AG08396 (cell line): Measurements from ENCODE around the gene KERA.

Source experiments
- DNase-seq: peaks from one replicate; pipeline ENCODE4 v3.0.0; 2012; ENCODE audit warnings: low spot score, mixed read lengths

The KERA gene

DNA sequence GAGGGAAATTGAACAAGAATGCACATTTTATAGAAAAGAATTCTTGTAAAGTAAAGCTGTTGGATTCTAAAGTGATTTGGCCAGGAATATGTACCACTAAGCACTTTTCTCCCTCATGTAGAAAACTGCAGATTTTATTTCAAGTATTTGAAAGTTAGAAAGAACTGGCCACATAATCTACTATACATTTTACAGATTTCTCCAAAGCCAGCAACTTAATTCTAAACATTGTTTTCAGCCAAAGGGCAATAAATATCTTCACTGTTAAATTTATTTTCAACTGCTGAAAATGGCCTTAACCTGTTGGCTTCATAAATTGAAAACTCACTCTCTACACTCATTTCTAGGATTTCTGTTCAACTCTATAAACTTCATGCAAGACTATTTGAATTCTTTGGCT, 15.6 kb upstream of the KERA start:
- DNase-seq = no peak

DNA sequence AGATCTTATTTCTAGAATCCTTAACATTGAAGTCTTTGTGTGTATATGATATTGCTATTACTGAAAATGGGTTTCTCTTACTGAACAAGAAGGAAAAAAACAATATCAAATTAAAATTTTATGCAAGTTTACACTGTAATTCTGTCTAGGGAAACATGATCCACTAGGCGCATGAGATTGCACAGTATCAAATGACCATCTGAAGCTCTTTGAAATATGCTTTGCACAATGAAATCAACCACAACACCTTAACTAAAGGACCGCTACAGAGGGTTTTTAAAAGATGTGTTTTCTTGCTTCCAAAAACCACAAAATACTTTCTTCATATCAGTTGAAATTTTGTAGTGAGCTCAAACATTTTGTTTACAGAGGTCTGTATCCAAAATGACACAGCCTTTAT, 15.1 kb upstream of the KERA start:
- DNase-seq = no peak

- DNase-seq = no peak
Measured at GRCh38 chr12:91070936-91071335, 13.1 kb upstream of the KERA start.

GRCh38 chr12:91065396-91065795, 7.6 kb upstream of the KERA start:
- DNase-seq = no peak

GRCh38 chr12:91064640-91065039, 6.8 kb upstream of the KERA start:
- no peak for DNase-seq

- DNase-seq = no peak
Measured at GRCh38 chr12:91061091-91061490, 3.3 kb upstream of the KERA start.

GRCh38 chr12:91059211-91059610, 1.4 kb upstream of the KERA start:
- no peak for DNase-seq

GRCh38 chr12:91058786-91059185, 962 bp upstream of the KERA start:
- no peak for DNase-seq

DNA sequence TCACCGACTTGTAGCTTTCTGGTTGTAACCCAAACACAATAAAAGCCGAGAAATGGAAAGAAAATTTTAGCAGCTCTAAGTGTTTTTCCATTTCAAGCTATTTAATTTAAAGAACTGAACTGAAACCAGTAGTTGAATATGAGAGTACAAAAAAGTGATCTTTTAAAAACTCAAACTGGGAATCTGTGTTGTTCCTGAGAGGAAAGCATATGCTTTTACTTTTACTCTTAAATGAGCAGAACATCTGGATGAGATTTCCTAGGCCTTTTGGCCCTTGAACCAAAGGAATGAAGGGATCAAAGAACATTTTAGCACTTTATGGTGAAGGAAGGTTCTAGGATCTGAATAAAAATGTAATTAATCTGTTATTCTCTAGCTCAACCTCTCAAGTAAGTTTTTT, 1.3 kb downstream of the KERA start:
- DNase-seq = no peak

GRCh38 chr12:91055976-91056375, 1.8 kb downstream of the KERA start:
- DNase-seq = no peak

DNA sequence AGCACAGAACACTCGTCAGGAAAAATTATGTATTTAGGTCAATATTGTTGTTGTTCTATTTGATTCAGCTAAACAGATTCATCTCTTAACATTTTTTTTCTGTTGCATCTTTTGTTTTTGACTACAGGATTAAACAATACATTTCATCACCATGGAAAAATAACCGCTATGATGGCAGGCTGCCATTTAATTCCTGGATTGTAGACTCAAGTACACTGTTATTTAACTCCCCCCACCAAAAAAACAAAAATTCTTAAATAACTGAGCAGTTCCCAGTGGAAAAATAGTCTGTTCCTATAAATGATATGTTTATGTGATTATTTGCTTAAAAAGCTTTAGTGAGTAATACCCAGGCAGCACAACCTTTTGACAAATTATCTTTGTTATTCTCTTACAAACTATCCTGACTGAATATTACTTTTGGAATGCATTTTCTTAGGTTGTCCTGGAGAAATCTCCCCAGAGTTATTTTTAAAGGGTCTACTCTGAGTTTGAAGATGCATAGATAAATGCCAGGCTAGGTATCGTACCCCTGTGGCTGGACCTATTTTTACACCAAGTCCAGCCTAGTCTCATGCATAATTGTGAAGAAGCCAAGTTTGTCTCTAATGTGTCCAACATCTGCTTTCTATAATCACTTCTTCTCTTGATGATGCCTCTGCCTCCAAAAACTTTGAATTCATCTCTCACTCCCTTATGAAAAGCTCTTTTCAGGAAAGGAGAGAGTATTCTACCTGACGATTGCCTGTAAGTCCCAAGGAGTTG, 3.7 kb downstream of the KERA start:
- peak; percentile 5 for DNase-seq

DNA sequence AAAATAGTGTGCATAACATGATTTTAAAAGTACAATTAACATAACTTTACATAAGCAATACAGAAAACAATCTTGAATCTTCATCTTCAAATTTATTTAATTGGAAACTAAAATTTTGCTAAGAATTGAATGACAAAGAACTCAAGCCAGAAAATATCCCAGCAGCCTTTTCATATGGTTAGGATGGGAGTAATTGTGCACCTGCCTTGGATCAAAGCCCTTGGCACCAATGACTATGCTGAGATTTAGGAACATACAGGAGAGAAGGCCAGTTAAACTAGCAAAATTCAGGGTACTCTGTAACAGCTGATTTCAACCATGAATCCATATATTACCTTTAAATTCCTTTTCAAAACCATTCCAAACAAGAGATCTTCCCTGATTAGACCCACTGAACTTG, 5.8 kb downstream of the KERA start:
- DNase-seq = no peak

DNA sequence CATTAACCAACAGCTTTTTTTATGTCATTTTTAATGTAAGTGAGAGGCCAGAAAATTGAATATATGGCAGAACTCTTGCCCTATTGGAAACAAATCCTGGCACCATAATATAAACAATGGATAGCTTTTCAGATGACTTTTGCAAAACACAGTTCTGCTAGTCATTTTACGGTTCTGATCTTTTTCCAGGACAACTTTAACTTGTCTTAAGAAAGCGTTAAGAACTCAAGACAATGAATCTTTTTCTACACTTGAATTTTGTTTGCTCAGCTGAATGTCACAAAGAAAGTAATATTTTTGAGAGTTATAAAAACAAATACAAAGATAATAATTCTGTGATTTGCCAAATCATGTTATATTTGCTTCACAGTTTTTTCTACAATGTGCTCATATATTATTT, 13.2 kb downstream of the KERA start:
- no peak for DNase-seq

DNA sequence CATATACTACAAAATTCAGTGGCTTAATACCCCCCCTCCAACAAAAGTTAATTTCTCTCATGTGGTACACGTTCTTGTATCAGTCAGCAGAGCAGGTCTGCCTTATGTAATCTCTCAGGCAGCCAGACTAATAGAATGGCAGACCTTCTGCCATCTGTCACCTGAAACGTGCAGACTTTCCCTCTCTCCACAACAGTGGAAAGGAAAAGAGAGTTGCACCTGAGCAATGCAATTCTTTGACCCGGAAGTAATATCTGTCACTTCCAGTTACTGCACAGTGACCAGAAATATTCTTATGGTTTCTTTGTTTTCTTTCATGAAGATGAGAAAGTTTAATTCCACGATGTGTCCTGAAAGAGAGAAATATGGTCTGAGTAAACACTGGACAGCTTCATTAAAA, 14.4 kb downstream of the KERA start:
- DNase-seq = no peak

GRCh38 chr12:91040096-91040755, 17.6 kb downstream of the KERA start:
- peak; percentile 5 for DNase-seq

DNA sequence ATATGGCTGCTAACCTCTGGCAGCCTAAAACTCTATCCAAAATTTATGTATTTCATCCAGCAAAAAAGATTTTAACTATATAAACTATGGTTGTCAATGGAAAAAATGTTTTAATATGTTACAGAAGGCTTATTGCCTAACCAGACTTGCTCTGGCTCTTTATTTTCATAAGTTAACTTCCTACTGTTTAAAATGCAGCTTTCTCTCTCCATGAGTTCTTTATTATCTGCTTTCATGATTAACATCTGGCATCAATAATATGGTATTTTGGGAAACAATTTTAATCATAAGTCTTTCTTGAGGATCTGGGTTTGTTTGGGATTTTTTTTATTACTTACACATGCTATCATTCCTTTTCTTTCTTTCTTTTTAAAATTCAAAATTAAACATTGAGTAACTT, 20.5 kb downstream of the KERA start:
- DNase-seq = no peak

- DNase-seq = no peak
Measured at GRCh38 chr12:91033251-91033650, 24.6 kb downstream of the KERA start.

- peak; percentile 29 for DNase-seq
Measured at GRCh38 chr12:91023326-91024004, 34.4 kb downstream of the KERA start.

DNA sequence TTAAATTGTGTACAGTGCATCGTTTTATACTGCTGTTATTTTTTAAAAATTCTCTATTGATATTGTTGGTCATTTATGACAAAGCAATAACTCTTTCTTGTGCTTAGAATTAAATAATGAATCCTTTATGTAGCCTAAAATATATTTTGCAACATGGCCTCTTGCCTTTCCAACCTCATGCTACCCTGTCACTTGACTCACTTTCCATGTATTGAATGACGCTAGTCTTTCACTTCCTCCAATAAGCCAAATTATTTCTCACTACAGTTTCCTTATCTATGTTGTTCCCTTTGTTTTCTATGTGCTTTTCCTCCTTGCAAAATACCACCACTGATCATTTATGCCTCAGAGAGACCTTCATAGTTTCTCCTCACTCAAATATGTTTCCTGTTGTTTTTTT, 36.7 kb downstream of the KERA start:
- DNase-seq = no peak

- DNase-seq = no peak
Measured at GRCh38 chr12:91019455-91019854, 38.4 kb downstream of the KERA start.

DNA sequence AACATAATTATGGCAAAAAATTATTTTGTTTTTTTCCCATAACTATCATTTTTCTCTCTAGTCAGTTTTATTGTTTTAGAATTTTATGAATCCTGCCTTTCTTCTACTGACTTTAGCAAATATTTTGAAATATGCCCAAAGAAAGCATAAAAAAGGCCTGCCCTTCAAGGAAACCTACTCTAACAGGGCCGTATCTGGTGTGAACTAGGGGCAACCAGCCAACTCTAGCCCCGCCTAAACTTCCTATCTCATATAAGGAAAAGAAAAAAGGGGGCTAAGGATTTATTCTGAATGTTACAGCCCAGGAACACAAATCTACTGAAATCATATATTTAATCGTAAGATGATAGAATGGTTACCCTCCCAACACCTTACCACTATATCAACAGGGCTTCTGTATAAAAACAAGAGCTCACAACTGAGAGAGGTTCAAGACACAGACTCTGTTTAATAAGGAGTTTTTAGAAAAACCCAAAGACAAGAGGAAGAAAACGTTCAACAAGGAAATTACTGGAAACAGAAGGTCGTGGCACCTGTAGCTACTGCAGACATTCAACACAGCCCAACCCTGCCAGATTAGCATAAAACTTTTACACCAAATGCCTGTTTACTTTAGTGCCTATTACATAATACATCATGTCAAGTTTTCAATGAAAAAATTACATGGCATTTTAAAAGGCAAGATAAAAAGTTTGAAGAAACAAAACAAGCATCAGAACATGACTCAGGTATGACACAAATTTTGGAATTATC, 40.1 kb downstream of the KERA start:
- no peak for DNase-seq

DNA sequence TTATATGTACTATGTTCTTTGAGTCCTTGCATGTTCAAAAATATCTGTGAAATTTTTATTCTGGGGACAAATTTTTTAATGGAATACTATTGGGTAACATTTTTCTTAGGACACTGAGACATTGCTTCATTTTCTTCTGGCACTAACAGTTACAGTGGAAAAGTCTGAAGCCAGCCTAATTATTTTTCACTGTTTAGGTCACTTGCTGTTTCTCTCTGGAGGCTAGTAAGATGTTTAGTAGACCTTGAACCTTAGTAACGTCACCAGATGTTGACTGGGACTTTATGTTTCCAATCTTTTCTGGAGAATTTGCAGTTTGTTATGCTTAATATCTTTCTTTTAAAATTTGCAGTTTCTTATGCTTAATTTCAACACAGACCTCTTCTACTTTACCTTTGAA, 40.8 kb downstream of the KERA start:
- DNase-seq = no peak
